Activated CD4-positive, alpha-beta T cell treated with anti-CD3 and anti-CD28 coated beads, Interleukin-2, Interleukin-4, amounts not matched to agents 100 ng/mL and 50 ng/mL, durations not matched to agents 16 hours and 8 hours (primary cell): ENCODE results near the gene SF3B1.
"Not testable (repeated sequence)": the region's sequence is repeated elsewhere in the genome, so short reads cannot be mapped to it uniquely, and the experiment has no call there.

Experiments used
- DNase-seq: peaks from one replicate; pipeline ENCODE4 v3.0.0-alpha.2; 2020; ENCODE audit warnings: low spot score

SF3B1 gene

GRCh38 chr2:197379918-197380309 lies 54.9 kb downstream of the SF3B1 start:
- peak; percentile 38 for DNase-seq

- not testable (repeated sequence) for DNase-seq
These were observed 55.4 kb downstream of the SF3B1 start for GRCh38 chr2:197379308-197379917.

- peak; percentile 66 for DNase-seq
These were observed 56.1 kb downstream of the SF3B1 start for GRCh38 chr2:197378494-197379307.

- DNase-seq, result no peak
These were observed 56.7 kb downstream of the SF3B1 start for GRCh38 chr2:197378086-197378485.

- DNase-seq, result no peak
These were observed 57.2 kb downstream of the SF3B1 start for GRCh38 chr2:197377670-197378069.

GRCh38 chr2:197372592-197372991 lies 62.2 kb downstream of the SF3B1 start:
- DNase-seq, result no peak

- DNase-seq, result not testable (repeated sequence)
These were observed 64.2 kb downstream of the SF3B1 start for GRCh38 chr2:197370664-197371063.

- no peak for DNase-seq
These were observed 64.9 kb downstream of the SF3B1 start for GRCh38 chr2:197369933-197370320.

- no peak for DNase-seq
These were observed 65.4 kb downstream of the SF3B1 start for GRCh38 chr2:197369228-197369932.

GRCh38 chr2:197368412-197368811 lies 66.4 kb downstream of the SF3B1 start:
- no peak for DNase-seq

- no peak for DNase-seq
These were observed 70.8 kb downstream of the SF3B1 start for GRCh38 chr2:197363998-197364397.

- DNase-seq, result peak; percentile 72
These were observed 74.1 kb downstream of the SF3B1 start for GRCh38 chr2:197360744-197361156.

GRCh38 chr2:197359859-197360258 lies 75.0 kb downstream of the SF3B1 start:
- DNase-seq, result no peak

GRCh38 chr2:197358931-197359330 lies 75.9 kb downstream of the SF3B1 start:
- peak; percentile 30 for DNase-seq

- DNase-seq, result no peak
These were observed 76.8 kb downstream of the SF3B1 start for GRCh38 chr2:197357986-197358385.

GRCh38 chr2:197356136-197356535 lies 78.7 kb downstream of the SF3B1 start:
- DNase-seq, result no peak

- no peak for DNase-seq
These were observed 80.7 kb downstream of the SF3B1 start for GRCh38 chr2:197354169-197354558.

GRCh38 chr2:197353393-197354168 lies 81.2 kb downstream of the SF3B1 start:
- DNase-seq, result no peak

- DNase-seq, result no peak
These were observed 85.1 kb downstream of the SF3B1 start for GRCh38 chr2:197349699-197350098.

- no peak for DNase-seq
These were observed 86.0 kb downstream of the SF3B1 start for GRCh38 chr2:197348721-197349360.

- no peak for DNase-seq
These were observed 88.9 kb downstream of the SF3B1 start for GRCh38 chr2:197345846-197346370.
